T-cell (primary cell): Measurements from ENCODE around the gene SMCR8. TPM values are rescaled to one million over a fixed set of nuclear protein-coding genes. Genes with fewer than 3 reads are reported as not detected.
A peak's percentile ranks its signal among the peaks of the same experiment; 100 is the strongest.

ENCODE experiments used
- ATAC-seq, 4 experiments: fragments of 200-7000 bp in 3 of 4; fragments of 150-1000 bp in 1 of 4; cut with Tn5 transposase; replicated peaks in 1 of 4; 1 replicate in 3 of 4; 2 replicates in 1 of 4; pipeline ENCODE4 v1.10.0; 2021; ENCODE audit warnings: moderate library complexity in 3 of 4, mild to moderate bottlenecking in 2 of 4, moderate number of reproducible peaks in 1 of 4
- CTCF ChIA-PET, 2 donors: fragments of 300-600 bp; sonication (Branson Sonifier 250); formaldehyde crosslinking; loops; one replicate each; lab custom pipeline; 2022; ENCODE audit warnings: antibody characterized with exemption in 2 of 2; lab: Charles Lee
- POLR2A ChIA-PET, 2 donors: fragments of 300-600 bp; sonication (Branson Sonifier 250); formaldehyde crosslinking; loops; one replicate each; lab custom pipeline; 2022; ENCODE audit warnings: antibody characterized with exemption in 2 of 2; lab: Charles Lee
- DNase-seq, 35 experiments: peaks; one replicate each; pipeline versions ENCODE4 v3.0.0 to v3.0.0-alpha.2; 2013 to 2023
- H3K27ac ChIP-seq: one replicate; pipeline ENCODE4 v1.5.1; 2013; ENCODE audit warnings: low read length
- H3K27me3 ChIP-seq, 2 experiments: replicated peaks in 1 of 2; 1 replicate in 1 of 2; 2 replicates in 1 of 2; pipeline versions ENCODE4 v1.6.1 to v1.7.0; 2013; ENCODE audit warnings: low read length in 1 of 2, mixed read lengths in 1 of 2; ENCODE audit not compliant: control insufficient read depth in 2 of 2, insufficient read depth in 2 of 2; ENCODE audit errors: extremely low read depth in 1 of 2
- H3K36me3 ChIP-seq, 2 donors: 1 replicate in 1 of 2; 2 replicates in 1 of 2; pipeline versions ENCODE4 v1.6.1 to v1.7.0; 2013; ENCODE audit warnings: low read length in 1 of 2; ENCODE audit not compliant: control insufficient read depth in 2 of 2, insufficient read depth in 1 of 2; ENCODE audit errors: extremely low read depth in 1 of 2
- H3K4me1 ChIP-seq, 2 experiments: 1 replicate in 1 of 2; 2 replicates in 1 of 2; pipeline versions ENCODE4 v1.6.1 to v1.7.0; 2013; ENCODE audit warnings: low read length in 2 of 2, mixed read lengths in 1 of 2; ENCODE audit not compliant: insufficient read depth in 2 of 2, control insufficient read depth in 1 of 2; ENCODE audit errors: extremely low read depth in 1 of 2
- H3K4me3 ChIP-seq, 2 donors: 1 replicate in 1 of 2; 2 replicates in 1 of 2; pipeline versions ENCODE4 v1.5.1 to v1.7.0; 2013; ENCODE audit warnings: mild to moderate bottlenecking in 2 of 2, low read length in 1 of 2, moderate library complexity in 1 of 2; ENCODE audit not compliant: control insufficient read depth in 1 of 2; ENCODE audit errors: extremely low read depth in 1 of 2
- H3K9me3 ChIP-seq: 2 replicates; pipeline ENCODE4 v1.7.0; 2013
- H3K27ac Mint-ChIP-seq, 2 donors: one replicate each; pipeline ENCODE4 v1.8.0; 2020 to 2021; ENCODE audit warnings: mild to moderate bottlenecking in 2 of 2, mixed read lengths in 2 of 2
- H3K27me3 Mint-ChIP-seq, 2 donors: one replicate each; pipeline ENCODE4 v1.8.0; 2021 to 2022; ENCODE audit warnings: mixed read lengths in 2 of 2
- H3K36me3 Mint-ChIP-seq: one replicate; pipeline ENCODE4 v1.8.0; 2021; ENCODE audit warnings: mixed read lengths
- H3K4me1 Mint-ChIP-seq, 3 donors: one replicate each; pipeline ENCODE4 v1.8.0; 2020 to 2022; ENCODE audit warnings: mixed read lengths in 3 of 3, mild to moderate bottlenecking in 1 of 3
- H3K4me3 Mint-ChIP-seq, 3 donors: one replicate each; pipeline ENCODE4 v1.8.0; 2020 to 2022; ENCODE audit warnings: mild to moderate bottlenecking in 3 of 3, mixed read lengths in 3 of 3, moderate library complexity in 3 of 3
- H3K9me3 Mint-ChIP-seq, 3 donors: one replicate each; pipeline ENCODE4 v1.8.0; 2020 to 2022; ENCODE audit warnings: mixed read lengths in 3 of 3
- WGBS: methylation state at CpG from one replicate; pipeline ENCODE4 v1.1.5; 2013; ENCODE audit warnings: missing lambda C conversion rate; ENCODE audit not compliant: insufficient coverage; 5-methylcytosine and 5-hydroxymethylcytosine counted together
- total RNA-seq, 35 experiments: library from RNA in 6 of 35; stranded (reverse) in 6 of 35; fragments of 120-200 nt in 1 of 35; gene quantifications; one replicate each; pipeline versions ENCODE4 v1.2.1 to v1.2.4 and lab custom pipeline; 2013 to 2026

SMCR8 gene
- total RNA-seq, 5 donors from 2014 or later (not counting 1 experiment from before 2014, with no cell fraction given): 38.7 to 46.4 (median 45.9) TPM

- H3K27ac Mint-ChIP-seq: no peak overlapping the region
- Histone ChIP-seq H3K36me3 (peaks cover 5 to 33% of the 10 kb centered on the region in 2 donors), H3K4me3 (no peak overlapping the region), H3K9me3 (no peaks in the 10 kb centered on the region), H3K4me1 (no peaks in the 10 kb centered on the region), H3K27ac (no peak overlapping the region), H3K27me3 (no peaks in the 10 kb centered on the region)
- POLR2A ChIA-PET: interaction anchor here in 1 of 2 donors (0.5 kb wide), 1 partner anchor 21 kb away, joined by 5 read pairs; no protein-coding TSS in a partner anchor
- peaks cover 29% of the 10 kb centered on the region for H3K36me3 Mint-ChIP-seq
- no peaks in the 10 kb centered on the region for H3K9me3 Mint-ChIP-seq
- no peak overlapping the region for H3K4me3 Mint-ChIP-seq
- DNase-seq (no peak), ATAC-seq (no peak)
- H3K27me3 Mint-ChIP-seq: no peaks in the 10 kb centered on the region
- CTCF ChIA-PET: no interaction called here
- 100% methylated on average over 9 of the region's 13 CpGs for WGBS
- H3K4me1 Mint-ChIP-seq: no peaks in the 10 kb centered on the region
Observed at GRCh38 chr17:18339933-18340332, 24.8 kb downstream of the SMCR8 start.

GRCh38 chr17:18344021-18344420 is 28.9 kb downstream of the SMCR8 start:
- ChIA-PET POLR2A (no interaction called here), CTCF (no interaction called here)
- Mint-ChIP-seq H3K27me3 (no peaks in the 10 kb centered on the region), H3K4me3 (no peak overlapping the region), H3K9me3 (no peaks in the 10 kb centered on the region), H3K4me1 (no peaks in the 10 kb centered on the region), H3K36me3 (peaks cover 34% of the 10 kb centered on the region), H3K27ac (no peak overlapping the region)
- no peak for DNase-seq
- WGBS: no CpG with 5 or more reads among the region's 5 CpGs
- ATAC-seq: no peak
- H3K36me3 ChIP-seq: peaks cover 6 to 45% of the 10 kb centered on the region in 2 donors
- H3K9me3 ChIP-seq: no peaks in the 10 kb centered on the region
- no peak overlapping the region for H3K4me3 ChIP-seq
- no peaks in the 10 kb centered on the region for H3K27me3 ChIP-seq
- no peak overlapping the region for H3K27ac ChIP-seq
- H3K4me1 ChIP-seq: no peaks in the 10 kb centered on the region

GRCh38 chr17:18353541-18353940 is 38.4 kb downstream of the SMCR8 start:
- CTCF ChIA-PET: no interaction called here
- H3K9me3 ChIP-seq: no peaks in the 10 kb centered on the region
- 100% methylated on average over 1 of the region's 6 CpGs for WGBS

GRCh38 chr17:18356624-18357023 is 41.5 kb downstream of the SMCR8 start:
- Mint-ChIP-seq H3K27me3 (no peaks in the 10 kb centered on the region), H3K9me3 (no peaks in the 10 kb centered on the region), H3K4me1 (no peaks in the 10 kb centered on the region), H3K27ac (no peak overlapping the region), H3K36me3 (peaks cover 14% of the 10 kb centered on the region), H3K4me3 (no peak overlapping the region)
- Histone ChIP-seq H3K27ac (no peak overlapping the region), H3K9me3 (no peaks in the 10 kb centered on the region), H3K36me3 (peaks cover 2 to 22% of the 10 kb centered on the region in 2 donors), H3K4me3 (no peak overlapping the region), H3K4me1 (no peaks in the 10 kb centered on the region), H3K27me3 (no peaks in the 10 kb centered on the region)
- no peak for ATAC-seq
- ChIA-PET POLR2A (no interaction called here), CTCF (no interaction called here)
- no peak for DNase-seq
- WGBS: 93% methylated on average over 9 of the region's 10 CpGs

More at GRCh38 chr17:18353541-18353940, 38.4 kb downstream of the SMCR8 start:
- H3K4me3 ChIP-seq: no peak overlapping the region
- no peaks in the 10 kb centered on the region for H3K4me1 ChIP-seq
- Mint-ChIP-seq H3K4me1 (no peaks in the 10 kb centered on the region), H3K27ac (no peak overlapping the region), H3K27me3 (no peaks in the 10 kb centered on the region), H3K4me3 (no peak overlapping the region), H3K36me3 (peaks cover 16% of the 10 kb centered on the region), H3K9me3 (no peaks in the 10 kb centered on the region)
- no peaks in the 10 kb centered on the region for H3K27me3 ChIP-seq
- H3K36me3 ChIP-seq: peaks cover 2 to 30% of the 10 kb centered on the region in 2 donors
- ATAC-seq (no peak), DNase-seq (no peak)
- H3K27ac ChIP-seq: no peak overlapping the region
- POLR2A ChIA-PET: no interaction called here

GRCh38 chr17:18360518-18360917 is 45.4 kb downstream of the SMCR8 start:
- WGBS: 82% methylated on average over 3 of the region's 8 CpGs

GRCh38 chr17:18361837-18362697 is 47.0 kb downstream of the SMCR8 start:
- peak overlapping the region; percentile 85 to 89 (median 89) for H3K4me3 Mint-ChIP-seq
- no peak overlapping the region for H3K27ac ChIP-seq
- no peak for DNase-seq
- H3K27ac Mint-ChIP-seq: peak overlapping the region in 1 of 2 donors; percentile 61
- ATAC-seq: no peak
- peaks cover 0 to 2% of the 10 kb centered on the region in 2 donors for H3K36me3 ChIP-seq
- peaks cover 3 to 22% of the 10 kb centered on the region in 2 experiments for H3K4me1 ChIP-seq
- peak overlapping the region in 1 of 2 donors; percentile 92 for H3K4me3 ChIP-seq
- POLR2A ChIA-PET: interaction anchor here in 1 of 2 donors (0.6 to 0.7 kb wide), 2 partner anchors 22 to 31 kb away, joined by 3 to 5 read pairs; no protein-coding TSS in a partner anchor
- peaks cover 10 to 15% (median 15%) of the 10 kb centered on the region in 3 donors for H3K4me1 Mint-ChIP-seq
- no peaks in the 10 kb centered on the region for H3K9me3 Mint-ChIP-seq
- no peaks in the 10 kb centered on the region for H3K9me3 ChIP-seq
- CTCF ChIA-PET: interaction anchor here (0.5 to 0.6 kb wide), 2 partner anchors 41 to 341 kb away, joined by 3 to 4 read pairs; no protein-coding TSS in a partner anchor
- 81% methylated on average over 7 of the region's 15 CpGs for WGBS
- H3K36me3 Mint-ChIP-seq: no peaks in the 10 kb centered on the region
- H3K27me3 ChIP-seq: no peaks in the 10 kb centered on the region
- no peaks in the 10 kb centered on the region for H3K27me3 Mint-ChIP-seq

More at GRCh38 chr17:18360518-18360917, 45.4 kb downstream of the SMCR8 start:
- Histone ChIP-seq H3K36me3 (peaks cover 0 to 2% of the 10 kb centered on the region in 2 donors), H3K4me3 (no peak overlapping the region), H3K27me3 (no peaks in the 10 kb centered on the region), H3K9me3 (no peaks in the 10 kb centered on the region), H3K27ac (no peak overlapping the region), H3K4me1 (peaks cover 3 to 22% of the 10 kb centered on the region in 2 experiments)
- ChIA-PET POLR2A (no interaction called here), CTCF (no interaction called here)
- H3K4me3 Mint-ChIP-seq: no peak overlapping the region
- peaks cover 2% of the 10 kb centered on the region for H3K36me3 Mint-ChIP-seq
- peaks cover 10 to 15% (median 15%) of the 10 kb centered on the region in 3 donors for H3K4me1 Mint-ChIP-seq
- ATAC-seq: no peak
- no peak for DNase-seq
- no peaks in the 10 kb centered on the region for H3K27me3 Mint-ChIP-seq
- H3K9me3 Mint-ChIP-seq: no peaks in the 10 kb centered on the region
- H3K27ac Mint-ChIP-seq: no peak overlapping the region
